ENCODE measurements around the gene MID1.

Gene MID1

DNA sequence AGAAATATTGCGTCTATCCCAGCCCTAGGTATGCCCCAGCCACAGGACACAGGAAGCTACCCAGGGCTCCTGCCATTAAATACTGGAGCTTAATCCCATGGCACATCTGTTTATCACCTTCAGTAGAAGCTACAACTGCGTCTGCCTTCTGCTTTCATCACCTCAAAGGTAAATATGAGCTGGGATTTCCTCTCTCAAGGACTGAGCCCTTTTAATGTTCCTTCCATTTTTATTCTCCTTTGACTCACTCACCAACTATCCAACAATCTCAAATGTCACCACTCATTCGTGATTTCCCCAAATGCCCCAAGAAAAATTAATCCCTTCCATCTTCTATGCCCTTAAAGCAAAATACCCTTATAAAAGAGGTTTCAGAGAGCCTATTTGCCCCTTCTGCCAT is 1.8 kb upstream of the MID1 start:
- Histone ChIP-seq H3K4me3 (ENCODE audit: insufficient read depth, low read length, poor library complexity, severe bottlenecking) (no peak overlapping the region), H3K4me2 (ENCODE audit: low read depth, low read length, poor library complexity, severe bottlenecking) (no peak overlapping the region), H4K20me1 (ENCODE audit: low read depth, low read length) (no peaks in the 10 kb centered on the region), H3K9me3 (ENCODE audit: insufficient read depth, low read length) (no peaks in the 10 kb centered on the region), H3K79me2 (ENCODE audit: insufficient read depth, low read length) (no peaks in the 10 kb centered on the region), H2AFZ (ENCODE audit: low read depth, low read length, severe bottlenecking) (no peak overlapping the region), H3K9ac (ENCODE audit: low read length) (no peak overlapping the region), H3K36me3 (ENCODE audit: low read length) (no peaks in the 10 kb centered on the region), H3K9me2 (replicated peaks; ENCODE audit: insufficient read depth, low read length) (no peaks in the 10 kb centered on the region), H3K27me3 (ENCODE audit: low read length) (no peaks in the 10 kb centered on the region), H3K27ac (ENCODE audit: low read depth, low read length) (no peak overlapping the region), H3F3A (ENCODE audit: insufficient read depth) (no peaks in the 10 kb centered on the region)
- TF ChIP-seq EZH2phosphoT487 (conservative IDR thresholded peaks at IDR 0.05; ENCODE audit: low read length) = no peak
- TF ChIP-seq, protein P1, sequence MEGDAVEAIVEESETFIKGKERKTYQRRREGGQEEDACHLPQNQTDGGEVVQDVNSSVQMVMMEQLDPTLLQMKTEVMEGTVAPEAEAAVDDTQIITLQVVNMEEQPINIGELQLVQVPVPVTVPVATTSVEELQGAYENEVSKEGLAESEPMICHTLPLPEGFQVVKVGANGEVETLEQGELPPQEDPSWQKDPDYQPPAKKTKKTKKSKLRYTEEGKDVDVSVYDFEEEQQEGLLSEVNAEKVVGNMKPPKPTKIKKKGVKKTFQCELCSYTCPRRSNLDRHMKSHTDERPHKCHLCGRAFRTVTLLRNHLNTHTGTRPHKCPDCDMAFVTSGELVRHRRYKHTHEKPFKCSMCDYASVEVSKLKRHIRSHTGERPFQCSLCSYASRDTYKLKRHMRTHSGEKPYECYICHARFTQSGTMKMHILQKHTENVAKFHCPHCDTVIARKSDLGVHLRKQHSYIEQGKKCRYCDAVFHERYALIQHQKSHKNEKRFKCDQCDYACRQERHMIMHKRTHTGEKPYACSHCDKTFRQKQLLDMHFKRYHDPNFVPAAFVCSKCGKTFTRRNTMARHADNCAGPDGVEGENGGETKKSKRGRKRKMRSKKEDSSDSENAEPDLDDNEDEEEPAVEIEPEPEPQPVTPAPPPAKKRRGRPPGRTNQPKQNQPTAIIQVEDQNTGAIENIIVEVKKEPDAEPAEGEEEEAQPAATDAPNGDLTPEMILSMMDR (IDR thresholded peaks at IDR 0.05; ENCODE audit: insufficient read depth, low read length, poor library complexity, severe bottlenecking) = no peak

DNA sequence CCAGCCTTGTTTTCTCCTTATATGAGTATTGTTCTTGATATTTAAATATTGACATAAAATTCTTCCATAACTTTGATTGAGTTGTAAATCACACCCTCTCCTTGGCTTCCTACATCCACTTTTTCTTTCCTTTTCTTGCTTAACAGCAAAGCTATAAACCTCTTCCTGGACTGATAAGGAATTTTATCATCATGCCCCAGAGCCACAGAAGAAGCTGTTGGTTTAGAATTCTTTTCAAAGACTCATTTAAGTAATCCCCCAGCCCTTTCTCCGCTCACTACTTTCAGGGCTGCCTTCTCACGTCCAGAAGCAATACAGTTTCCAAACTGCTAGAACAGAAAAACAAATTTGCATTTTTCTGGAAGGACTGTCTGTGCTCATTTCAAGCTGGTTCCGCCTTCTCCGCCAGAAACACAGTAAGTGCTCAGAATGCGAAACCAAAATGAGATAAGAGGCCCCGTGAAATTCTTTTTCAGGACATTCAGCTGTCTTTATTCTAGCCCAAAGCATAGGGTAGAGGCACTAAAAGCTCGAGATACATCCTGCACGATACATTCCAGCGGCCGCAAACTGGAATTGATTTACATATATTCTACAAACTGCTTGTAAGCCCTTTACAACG is 849 bp downstream of the MID1 start:
- peak overlapping the region; percentile 63 for H3K4me2 ChIP-seq (ENCODE audit: low read depth, low read length, poor library complexity, severe bottlenecking)
- no peaks in the 10 kb centered on the region for H3K27me3 ChIP-seq (ENCODE audit: low read length)
- no peak for TF ChIP-seq EZH2phosphoT487 (conservative IDR thresholded peaks at IDR 0.05; ENCODE audit: low read length)
- TF ChIP-seq, protein P1 (IDR thresholded peaks at IDR 0.05; ENCODE audit: insufficient read depth, low read length, poor library complexity, severe bottlenecking) = no peak
- no peaks in the 10 kb centered on the region for H3F3A ChIP-seq (ENCODE audit: insufficient read depth)
- no peak overlapping the region for H3K27ac ChIP-seq (ENCODE audit: low read depth, low read length)
- H2AFZ ChIP-seq (ENCODE audit: low read depth, low read length, severe bottlenecking) = peak overlapping the region; percentile 84
- H3K9ac ChIP-seq (ENCODE audit: low read length) = peak overlapping the region; percentile 53
- H3K4me3 ChIP-seq (ENCODE audit: insufficient read depth, low read length, poor library complexity, severe bottlenecking) = peak overlapping the region; percentile 55
- H3K9me3 ChIP-seq (ENCODE audit: insufficient read depth, low read length) = no peaks in the 10 kb centered on the region
- H4K20me1 ChIP-seq (ENCODE audit: low read depth, low read length) = no peaks in the 10 kb centered on the region
- H3K79me2 ChIP-seq (ENCODE audit: insufficient read depth, low read length) = no peaks in the 10 kb centered on the region
- H3K9me2 ChIP-seq (replicated peaks; ENCODE audit: insufficient read depth, low read length) = no peaks in the 10 kb centered on the region
- no peaks in the 10 kb centered on the region for H3K36me3 ChIP-seq (ENCODE audit: low read length)

DNA sequence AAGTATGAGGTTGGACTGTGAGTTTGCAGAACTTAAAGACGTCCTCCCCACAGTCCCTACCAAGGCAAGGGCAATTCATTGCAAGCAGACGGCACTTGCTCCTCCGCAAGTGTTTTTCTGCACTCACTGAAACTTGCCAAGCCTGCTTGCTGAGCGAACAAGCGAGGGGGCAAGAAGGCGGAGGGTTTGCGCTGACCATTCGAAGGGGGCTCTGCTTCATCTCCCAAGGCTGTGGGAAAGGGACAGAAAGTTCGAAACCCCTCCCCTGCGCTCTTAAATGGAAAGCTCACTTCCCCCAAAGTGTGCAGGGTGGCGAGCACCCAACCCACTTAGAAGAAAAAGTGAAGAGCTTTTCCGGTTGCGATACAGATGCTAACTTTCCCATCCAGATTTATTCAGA is 1.4 kb downstream of the MID1 start:
- Histone ChIP-seq H3K36me3 (ENCODE audit: low read length) (no peaks in the 10 kb centered on the region), H3K4me3 (ENCODE audit: insufficient read depth, low read length, poor library complexity, severe bottlenecking) (no peak overlapping the region), H3K79me2 (ENCODE audit: insufficient read depth, low read length) (no peaks in the 10 kb centered on the region), H3K27me3 (ENCODE audit: low read length) (no peaks in the 10 kb centered on the region), H3K9me2 (replicated peaks; ENCODE audit: insufficient read depth, low read length) (no peaks in the 10 kb centered on the region), H3K9me3 (ENCODE audit: insufficient read depth, low read length) (no peaks in the 10 kb centered on the region), H3K27ac (ENCODE audit: low read depth, low read length) (no peak overlapping the region), H3K4me2 (ENCODE audit: low read depth, low read length, poor library complexity, severe bottlenecking) (no peak overlapping the region), H4K20me1 (ENCODE audit: low read depth, low read length) (no peaks in the 10 kb centered on the region), H3F3A (ENCODE audit: insufficient read depth) (no peaks in the 10 kb centered on the region), H3K9ac (ENCODE audit: low read length) (no peak overlapping the region), H2AFZ (ENCODE audit: low read depth, low read length, severe bottlenecking) (no peak overlapping the region)
- no peak for TF ChIP-seq EZH2phosphoT487 (conservative IDR thresholded peaks at IDR 0.05; ENCODE audit: low read length)
- TF ChIP-seq, protein P1 (IDR thresholded peaks at IDR 0.05; ENCODE audit: insufficient read depth, low read length, poor library complexity, severe bottlenecking) = no peak

Measured in SU-DHL-6 (cell line).